Psoas muscle (tissue), 8 donors: ENCODE measurements around the gene PKD1L1. TPM values are rescaled to one million over a fixed set of nuclear protein-coding genes. Genes with fewer than 3 reads are reported as not detected.

Experiments used
- ATAC-seq, 4 donors: fragments of 200-7000 bp; cut with Tn5 transposase; one replicate each; pipeline ENCODE4 v1.9.1; 2020; ENCODE audit warnings: moderate library complexity in 3 of 4, mild to moderate bottlenecking in 2 of 4
- DNase-seq, 2 donors: peaks; one replicate each; pipeline ENCODE4 v3.0.0-alpha.2; 2020
- H3K27ac ChIP-seq: fragments of 200-600 bp; one replicate; pipeline ENCODE4 v1.8.0; 2022
- H3K27me3 ChIP-seq, 3 donors: fragments of 200-600 bp in 1 of 3; one replicate each; pipeline versions ENCODE4 v1.6.1 to v1.8.0; 2013 to 2022; ENCODE audit warnings: low read length in 2 of 3, mild to moderate bottlenecking in 2 of 3, moderate library complexity in 1 of 3; ENCODE audit not compliant: insufficient read depth in 3 of 3
- H3K36me3 ChIP-seq, 2 donors: fragments of 200-600 bp in 1 of 2; one replicate each; pipeline versions ENCODE4 v1.6.1 to v1.8.0; 2013 to 2022; ENCODE audit warnings: low read depth in 1 of 2, mild to moderate bottlenecking in 1 of 2, moderate library complexity in 1 of 2; ENCODE audit not compliant: insufficient read depth in 1 of 2
- H3K4me1 ChIP-seq: fragments of 200-600 bp; one replicate; pipeline ENCODE4 v1.8.0; 2022
- H3K4me3 ChIP-seq: fragments of 200-600 bp; one replicate; pipeline ENCODE4 v1.8.0; 2022; ENCODE audit warnings: mild to moderate bottlenecking
- H3K9me3 ChIP-seq: fragments of 200-600 bp; one replicate; pipeline ENCODE4 v1.8.0; 2022
- WGBS, 3 donors: extraction: QIAGEN DNeasy Blood & Tissue Kit; methylation state at CpG; one replicate each; pipeline versions ENCODE4 v1.1.6 to v1.1.7; 2013; 5-methylcytosine and 5-hydroxymethylcytosine counted together
- intact Hi-C, 2 donors: fragments of 100-400 bp; cut with DNase I; formaldehyde crosslinking; loops; one replicate each; pipeline versions ENCODE4 v1.11.0 to v1.14.2; 2022
- polyA plus RNA-seq, 3 donors: library from polyadenylated mRNA; stranded (reverse); fragments of 200-250 nt; gene quantifications; one replicate each; pipeline ENCODE4 v1.2.3, GENCODE V29; 2013
- total RNA-seq, 4 donors: library from RNA; stranded (reverse); fragmentation: NEBNext Ultra II Directional in 2 of 4; extraction: Animal tissue kit (Norgen Biotek cat#: 25700) in 2 of 4; gene quantifications; one replicate each; pipeline versions ENCODE4 v1.2.1 to v1.2.4, GENCODE V29; 2021 to 2023
- TF ChIP-seq, protein P1 (sequence below): fragments of 200-600 bp; IDR thresholded peaks from one replicate; pipeline ENCODE4 v1.8.0; 2022; ENCODE audit warnings: antibody characterized with exemption
- donor health status: healthy with polysubstance abuse.
- donor health status: DM: no; HTN: no; CAD: no; lungs with moderate emphysema.
- donor health status: Bipolar disorder and iron deficiency.
- donor health status: healthy.
- donor health status: DM: yes; HTN: yes; CAD: no.
- donor health status: DM: no; HTN: no; CAD: no.
- donor health status: DM: no; HTN: no; CAD: no.
- donor health status: DM: yes; HTN: yes; CAD: no.

Gene PKD1L1
- total and polyA plus RNA-seq, 7 donors, result 0.56 to 1.4 (median 0.79) TPM

DNA sequence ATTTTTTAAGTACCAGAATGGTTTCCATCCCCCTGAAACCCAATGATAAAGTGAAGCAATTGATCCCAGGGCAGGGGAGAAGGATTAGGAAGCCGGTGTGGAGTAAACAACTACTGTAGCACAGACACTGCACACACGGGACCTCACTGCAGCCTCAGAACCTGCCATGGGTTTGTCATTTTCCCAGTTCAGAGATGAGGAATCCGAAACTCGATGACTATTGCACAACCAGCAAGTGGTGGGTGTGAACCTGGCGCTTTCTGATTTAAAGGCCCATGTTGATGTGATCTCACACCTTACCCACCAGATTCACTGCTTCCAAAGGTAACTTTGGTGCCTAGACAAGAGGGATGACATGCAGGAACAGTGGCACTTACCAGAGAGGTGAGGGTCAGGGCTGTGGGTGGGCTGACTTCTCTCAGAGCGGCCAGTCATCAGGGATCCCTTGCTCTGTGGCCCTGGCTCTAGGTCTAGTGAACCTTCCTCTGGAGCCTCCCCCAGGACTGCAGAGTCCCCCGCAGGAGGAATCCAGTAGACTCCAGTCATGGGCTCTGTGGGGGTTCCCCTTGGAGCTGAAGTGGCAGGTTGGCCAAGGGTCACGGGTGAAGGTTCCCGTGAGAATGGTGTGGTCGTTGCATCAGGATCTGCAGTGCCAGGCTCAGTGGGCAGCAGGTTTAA is 62.8 kb downstream of the PKD1L1 start:
- peak; percentile 71 to 91 (median 82) for ATAC-seq
- TF ChIP-seq, protein P1, sequence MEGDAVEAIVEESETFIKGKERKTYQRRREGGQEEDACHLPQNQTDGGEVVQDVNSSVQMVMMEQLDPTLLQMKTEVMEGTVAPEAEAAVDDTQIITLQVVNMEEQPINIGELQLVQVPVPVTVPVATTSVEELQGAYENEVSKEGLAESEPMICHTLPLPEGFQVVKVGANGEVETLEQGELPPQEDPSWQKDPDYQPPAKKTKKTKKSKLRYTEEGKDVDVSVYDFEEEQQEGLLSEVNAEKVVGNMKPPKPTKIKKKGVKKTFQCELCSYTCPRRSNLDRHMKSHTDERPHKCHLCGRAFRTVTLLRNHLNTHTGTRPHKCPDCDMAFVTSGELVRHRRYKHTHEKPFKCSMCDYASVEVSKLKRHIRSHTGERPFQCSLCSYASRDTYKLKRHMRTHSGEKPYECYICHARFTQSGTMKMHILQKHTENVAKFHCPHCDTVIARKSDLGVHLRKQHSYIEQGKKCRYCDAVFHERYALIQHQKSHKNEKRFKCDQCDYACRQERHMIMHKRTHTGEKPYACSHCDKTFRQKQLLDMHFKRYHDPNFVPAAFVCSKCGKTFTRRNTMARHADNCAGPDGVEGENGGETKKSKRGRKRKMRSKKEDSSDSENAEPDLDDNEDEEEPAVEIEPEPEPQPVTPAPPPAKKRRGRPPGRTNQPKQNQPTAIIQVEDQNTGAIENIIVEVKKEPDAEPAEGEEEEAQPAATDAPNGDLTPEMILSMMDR, result no peak
- Histone ChIP-seq H3K27me3 (no peaks in the 10 kb centered on the region), H3K4me1 (peaks cover 20% of the 10 kb centered on the region), H3K27ac (peak overlapping the region; percentile 87), H3K9me3 (no peaks in the 10 kb centered on the region), H3K4me3 (peak overlapping the region; percentile 53), H3K36me3 (peaks cover 0 to 3% of the 10 kb centered on the region in 2 donors)
- intact Hi-C loops, result no loop called here
- whole genome bisulfite sequencing, 3 donors, result 54 to 69% (median 62%) methylated on average over 10 of the region's 10 CpGs
- DNase-seq, result no peak

DNA sequence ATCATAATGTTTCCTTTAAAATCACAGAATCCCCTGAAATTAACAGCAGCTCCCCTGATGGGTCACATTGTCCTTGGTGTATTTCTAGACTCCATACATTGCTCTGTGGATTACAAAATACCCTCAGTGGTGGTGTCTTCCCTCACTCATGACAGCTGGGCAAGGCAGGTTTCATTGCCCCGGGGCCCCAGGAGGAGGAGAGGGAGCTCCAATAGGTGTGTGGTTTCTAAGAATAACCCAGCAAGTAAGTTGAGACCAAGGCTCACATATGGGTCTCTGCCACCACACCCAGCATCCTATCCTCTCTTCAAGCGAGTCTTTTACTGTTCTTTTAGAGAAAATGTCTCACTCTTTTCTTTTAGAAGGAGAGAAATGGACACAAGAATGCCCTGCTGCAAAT is 63.6 kb downstream of the PKD1L1 start:
- intact Hi-C loops, result no loop called here
- Histone ChIP-seq H3K4me1 (peaks cover 20% of the 10 kb centered on the region), H3K27me3 (no peaks in the 10 kb centered on the region), H3K9me3 (no peaks in the 10 kb centered on the region), H3K36me3 (peaks cover 0 to 4% of the 10 kb centered on the region in 2 donors), H3K4me3 (peak overlapping the region; percentile 53), H3K27ac (peak overlapping the region; percentile 87)
- TF ChIP-seq, protein P1, result no peak
- ATAC-seq (peak; percentile 64 to 85 (median 83)), DNase-seq (no peak)
- WGBS, 3 donors, result 39 to 49% (median 44%) methylated on average over 2 of the region's 2 CpGs

DNA sequence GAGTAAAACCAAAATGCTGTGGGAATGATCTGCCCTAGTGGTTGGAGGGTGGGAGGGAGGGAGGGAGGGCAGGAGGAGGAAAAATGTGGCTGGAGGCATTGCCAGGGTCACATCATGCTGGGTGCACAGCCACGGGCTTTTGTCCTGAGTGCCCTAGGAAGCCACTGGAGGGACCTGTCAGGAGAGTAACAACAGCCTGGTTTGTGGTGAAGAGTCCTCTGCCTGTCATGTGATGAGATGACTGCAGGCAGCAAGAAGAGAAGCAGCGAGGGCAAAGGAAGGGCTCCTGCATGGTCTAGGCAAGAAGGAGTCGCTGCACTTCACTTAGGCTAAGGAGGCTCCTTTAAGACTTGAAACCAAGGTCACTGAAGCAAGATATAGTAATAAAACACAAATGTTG is 65.6 kb downstream of the PKD1L1 start:
- ATAC-seq (no peak), DNase-seq (no peak)
- WGBS, 3 donors, result 68 to 91% (median 71%) methylated on average over 3 of the region's 3 CpGs
- peaks cover 0 to 4% of the 10 kb centered on the region in 2 donors for H3K36me3 ChIP-seq
- intact Hi-C loops, result no loop called here
- H3K9me3 ChIP-seq, result no peaks in the 10 kb centered on the region
- H3K4me3 ChIP-seq, result no peak overlapping the region
- TF ChIP-seq, protein P1, result no peak
- no peak overlapping the region for H3K27ac ChIP-seq
- peaks cover 20% of the 10 kb centered on the region for H3K4me1 ChIP-seq
- no peaks in the 10 kb centered on the region for H3K27me3 ChIP-seq

DNA sequence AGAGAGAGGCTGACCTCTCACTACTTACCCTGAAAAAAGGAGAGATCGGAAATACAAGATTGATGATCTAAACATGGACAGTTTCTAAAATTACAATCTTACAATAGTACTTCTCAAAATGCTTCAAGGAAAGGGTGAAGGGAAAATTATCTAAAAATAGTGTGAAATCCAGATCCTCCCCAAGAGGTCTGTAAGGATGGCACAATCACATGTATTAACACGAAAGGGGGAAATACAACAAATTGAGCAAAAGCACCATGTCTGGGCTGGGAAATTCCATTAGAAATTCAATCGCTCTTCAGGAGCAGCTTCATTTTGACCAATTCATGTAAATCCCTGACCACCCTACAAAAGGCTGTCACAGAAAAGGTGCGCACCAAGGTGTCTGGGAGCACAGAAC is 67.0 kb downstream of the PKD1L1 start:
- 76 to 90% (median 80%) methylated on average over 4 of the region's 4 CpGs for WGBS, 3 donors
- DNase-seq (no peak), ATAC-seq (no peak)
- Histone ChIP-seq H3K36me3 (peaks cover 0 to 4% of the 10 kb centered on the region in 2 donors), H3K4me1 (peaks cover 20% of the 10 kb centered on the region), H3K27ac (no peak overlapping the region), H3K27me3 (no peaks in the 10 kb centered on the region), H3K4me3 (no peak overlapping the region), H3K9me3 (no peaks in the 10 kb centered on the region)
- TF ChIP-seq, protein P1, result no peak
- intact Hi-C loops, result no loop called here

DNA sequence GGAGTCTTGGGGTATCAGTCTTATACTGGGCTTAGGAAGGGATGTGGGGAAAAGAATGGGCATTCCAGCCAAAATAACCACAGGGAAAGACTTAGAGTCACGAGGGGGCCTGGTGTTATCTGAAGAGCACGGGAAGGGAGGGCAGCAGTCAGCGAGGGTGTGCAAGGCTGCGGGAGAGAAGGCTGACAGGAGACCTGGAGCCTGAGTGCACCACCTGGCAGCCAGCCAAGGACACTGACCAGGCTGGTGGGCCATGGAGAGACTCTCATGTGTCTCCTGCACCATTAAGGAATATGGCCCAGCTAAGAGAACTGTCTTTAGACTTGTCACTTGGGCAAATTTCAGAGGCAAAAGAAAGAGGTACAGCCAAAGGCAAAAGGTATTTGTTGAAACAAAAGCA is 69.6 kb downstream of the PKD1L1 start:
- intact Hi-C loops, result no loop called here
- H3K4me1 ChIP-seq, result no peaks in the 10 kb centered on the region
- no peak for ATAC-seq
- H3K9me3 ChIP-seq, result no peaks in the 10 kb centered on the region
- H3K27me3 ChIP-seq, result no peaks in the 10 kb centered on the region
- H3K27ac ChIP-seq, result no peak overlapping the region
- peaks cover 0 to 4% of the 10 kb centered on the region in 2 donors for H3K36me3 ChIP-seq
- DNase-seq, result no peak
- 76 to 86% (median 80%) methylated on average over 4 of the region's 4 CpGs for WGBS, 3 donors
- TF ChIP-seq, protein P1, result no peak
- H3K4me3 ChIP-seq, result no peak overlapping the region
